ENCODE data around the gene OSGEPL1.
"Not testable (repeated sequence)": the region's sequence is repeated elsewhere in the genome, so short reads cannot be mapped to it uniquely, and the experiment has no call there.

OSGEPL1 gene

DNA sequence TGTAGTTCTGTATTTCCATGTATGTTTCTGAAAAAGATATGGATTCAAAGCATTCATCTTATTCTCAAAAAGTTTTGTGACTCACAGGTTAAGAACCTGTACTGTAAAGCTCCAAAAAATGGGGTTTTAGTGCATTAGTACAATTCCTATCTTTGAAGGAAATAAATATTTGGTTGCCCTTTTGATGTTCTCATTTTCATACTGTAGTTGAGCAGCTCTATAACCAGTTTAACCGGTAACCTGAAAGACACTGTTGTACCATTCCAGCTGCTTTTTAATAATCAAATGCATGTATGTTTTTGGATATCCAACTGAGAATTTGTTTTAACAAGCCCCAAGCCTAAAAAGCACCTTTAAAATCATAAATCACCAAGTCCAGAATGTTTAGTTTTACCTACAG, 9.6 kb upstream of the OSGEPL1 start:
- Mint-ChIP-seq H3K27me3 (no peaks in the 10 kb centered on the region), H3K27ac (no peak overlapping the region), H3K36me3 (ENCODE audit: insufficient read depth) (peaks cover 83% of the 10 kb centered on the region), H3K4me3 (no peak overlapping the region), H3K9me3 (no peaks in the 10 kb centered on the region), H3K4me1 (ENCODE audit: low read depth in 2 of 2) (peaks cover 3 to 4% of the 10 kb centered on the region in 2 donors)
- no peak for DNase-seq
- no peak for ATAC-seq (replicated peaks)

DNA sequence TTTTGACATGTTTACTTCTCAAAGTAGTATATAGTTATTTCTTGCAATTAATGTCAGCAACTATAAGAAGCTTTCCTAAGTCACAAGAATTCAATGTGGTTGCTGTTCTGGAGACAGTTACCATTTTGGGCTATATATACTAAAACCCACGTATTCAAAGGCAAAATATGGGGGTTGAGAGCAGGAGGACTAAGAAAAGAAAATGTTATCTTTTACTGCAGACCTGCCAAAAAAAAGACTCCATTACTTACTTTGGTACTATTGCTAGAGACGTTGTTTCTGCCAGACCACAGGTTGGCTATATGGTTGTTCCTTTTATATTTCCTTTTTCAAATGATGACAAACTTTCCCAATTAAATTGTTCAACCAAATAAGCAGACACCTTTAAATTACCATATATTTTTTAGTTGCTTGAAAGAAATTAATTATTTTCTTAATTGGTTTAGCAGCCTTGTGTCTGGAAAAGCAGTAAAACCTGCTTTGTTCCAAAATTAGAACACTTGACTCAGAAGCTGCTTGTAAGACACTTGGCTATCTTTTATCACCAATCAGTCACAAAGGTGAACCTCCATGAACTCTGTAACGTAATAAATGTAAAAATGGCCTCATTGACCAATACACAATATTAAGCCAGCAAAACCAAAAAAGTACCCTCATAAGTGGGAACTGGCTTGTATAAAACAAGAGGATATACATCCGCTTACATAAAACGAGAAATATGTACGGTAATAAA, 8.2 kb upstream of the OSGEPL1 start:
- Mint-ChIP-seq H3K9me3 (no peaks in the 10 kb centered on the region), H3K27ac (no peak overlapping the region), H3K4me3 (no peak overlapping the region), H3K4me1 (ENCODE audit: low read depth in 2 of 2) (peaks cover 3 to 4% of the 10 kb centered on the region in 2 donors), H3K27me3 (no peaks in the 10 kb centered on the region), H3K36me3 (ENCODE audit: insufficient read depth) (peaks cover 72% of the 10 kb centered on the region)
- no peak for DNase-seq
- no peak for ATAC-seq (replicated peaks)

DNA sequence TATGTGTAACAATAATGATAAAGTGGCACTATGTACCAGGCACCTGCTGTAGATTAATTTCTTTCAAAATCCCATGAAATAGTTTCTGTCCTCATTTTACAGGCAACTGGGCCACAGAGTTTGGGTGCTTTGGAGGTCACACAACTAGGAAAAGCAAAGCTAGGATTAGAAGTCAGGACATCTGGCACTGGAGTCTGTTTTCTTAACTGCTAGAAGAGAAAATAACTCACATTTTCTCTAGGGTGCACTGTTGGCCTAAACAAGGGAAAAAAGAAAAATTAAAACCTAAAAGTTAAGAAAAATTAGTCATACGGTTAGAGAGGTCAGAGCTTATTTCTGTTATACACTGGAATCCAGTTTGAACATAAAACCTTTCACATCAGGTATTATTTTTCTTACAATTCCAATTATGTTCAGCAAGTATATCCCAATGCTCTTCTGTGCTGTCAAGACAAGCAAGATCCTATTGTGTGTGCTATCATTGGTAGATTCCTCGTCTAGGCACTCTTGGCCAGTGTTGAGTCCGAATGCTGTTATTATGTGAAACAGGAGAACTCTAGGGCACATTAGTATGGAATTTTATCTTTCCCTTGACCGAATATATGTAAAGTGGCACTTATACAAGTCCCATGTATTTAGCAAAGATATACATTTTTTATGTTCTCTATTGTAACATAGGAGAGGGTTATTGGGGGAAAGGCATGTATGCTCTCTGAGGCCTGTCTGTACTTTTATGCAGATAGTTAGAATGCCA, 1.5 kb upstream of the OSGEPL1 start:
- H3K27ac Mint-ChIP-seq, result no peak overlapping the region
- peaks cover 26% of the 10 kb centered on the region for H3K36me3 Mint-ChIP-seq (ENCODE audit: insufficient read depth)
- ATAC-seq (replicated peaks) (no peak), DNase-seq (no peak)
- H3K9me3 Mint-ChIP-seq, result no peaks in the 10 kb centered on the region
- H3K4me1 Mint-ChIP-seq (ENCODE audit: low read depth in 2 of 2), result peaks cover 7 to 9% of the 10 kb centered on the region in 2 donors
- no peak overlapping the region for H3K4me3 Mint-ChIP-seq
- no peaks in the 10 kb centered on the region for H3K27me3 Mint-ChIP-seq

DNA sequence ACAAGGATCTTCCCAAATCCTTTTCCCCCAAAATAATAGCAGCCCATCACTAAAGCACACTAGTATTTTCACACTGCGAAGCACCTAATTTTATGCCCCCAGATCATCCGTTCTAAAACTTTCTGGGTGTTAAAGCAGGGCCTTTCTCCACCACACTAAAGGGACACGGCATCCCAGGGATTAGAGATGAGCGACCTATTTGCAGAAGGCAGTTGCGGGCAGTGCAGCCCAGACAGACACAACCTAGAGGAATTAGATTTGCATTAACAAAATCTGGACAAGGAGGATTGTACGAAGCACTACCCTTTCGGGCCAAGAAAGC, 402 bp downstream of the OSGEPL1 start:
- peak overlapping the region; percentile 94 to 97 for H3K4me3 Mint-ChIP-seq
- H3K27ac Mint-ChIP-seq, result peak overlapping the region; percentile 96 to 98
- H3K36me3 Mint-ChIP-seq (ENCODE audit: insufficient read depth), result peaks cover 15% of the 10 kb centered on the region

DNA sequence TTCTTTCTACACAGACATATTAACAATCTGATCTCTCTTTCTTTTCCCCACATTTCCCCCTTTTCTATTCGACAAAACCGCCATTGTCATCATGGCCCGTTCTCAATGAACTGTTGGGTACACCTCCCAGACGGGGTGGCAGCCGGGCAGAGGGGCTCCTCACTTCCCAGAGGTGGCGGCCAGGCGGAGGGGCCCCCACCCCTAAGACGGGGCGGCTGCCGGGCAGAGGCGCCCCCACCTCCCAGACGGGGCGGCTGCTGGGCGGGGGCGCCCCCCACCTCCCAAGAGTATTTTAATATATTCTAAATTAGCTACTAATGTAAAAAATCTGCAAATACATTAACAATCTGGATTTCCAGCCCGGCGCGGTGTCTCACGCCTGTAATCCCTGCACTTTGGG, 2.4 kb downstream of the OSGEPL1 start:
- H3K36me3 Mint-ChIP-seq (ENCODE audit: insufficient read depth), result peaks cover 17% of the 10 kb centered on the region
- DNase-seq; H3K4me3 Mint-ChIP-seq; H3K9me3 Mint-ChIP-seq; ATAC-seq (replicated peaks); H3K27ac Mint-ChIP-seq; H3K4me1 Mint-ChIP-seq (ENCODE audit: low read depth in 2 of 2); H3K27me3 Mint-ChIP-seq: not testable (repeated sequence)

More for the DNA sequence above, 402 bp downstream of the OSGEPL1 start:
- ATAC-seq (replicated peaks) (no peak), DNase-seq (no peak)
- no peaks in the 10 kb centered on the region for H3K9me3 Mint-ChIP-seq
- peaks cover 6 to 9% of the 10 kb centered on the region in 2 donors for H3K4me1 Mint-ChIP-seq (ENCODE audit: low read depth in 2 of 2)
- H3K27me3 Mint-ChIP-seq, result no peaks in the 10 kb centered on the region

DNA sequence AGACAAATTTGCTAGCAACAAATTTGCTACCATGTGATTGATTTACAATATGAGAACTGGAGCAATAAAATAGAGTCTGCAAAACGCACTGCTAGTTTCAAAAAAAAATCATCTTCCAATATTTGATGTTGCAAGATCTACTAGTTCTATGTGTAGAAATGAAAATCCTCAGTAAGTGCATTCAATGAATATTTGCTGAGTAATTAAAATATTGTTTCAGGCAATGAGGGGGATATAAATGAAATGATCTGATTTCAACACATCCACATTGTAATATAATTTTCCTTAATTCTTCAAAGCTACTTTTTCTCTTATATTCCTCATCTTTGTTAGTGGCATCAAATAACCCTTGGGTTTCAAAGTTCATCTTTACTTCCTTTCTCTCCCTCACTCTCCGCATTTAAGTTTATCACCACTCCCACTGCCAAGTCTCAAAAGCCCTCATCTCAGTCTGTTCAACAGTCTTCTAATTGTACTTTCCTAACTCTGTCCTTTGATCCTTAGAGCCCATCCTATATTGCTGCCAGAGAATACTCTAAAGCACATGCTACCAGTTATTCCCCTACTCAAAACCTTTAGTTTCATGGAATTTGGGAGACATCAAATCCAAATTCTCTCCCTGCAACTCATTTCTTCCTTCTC, 6.2 kb downstream of the OSGEPL1 start:
- H3K4me1 Mint-ChIP-seq (ENCODE audit: low read depth in 2 of 2), result peaks cover 0 to 1% of the 10 kb centered on the region in 2 donors
- no peaks in the 10 kb centered on the region for H3K27me3 Mint-ChIP-seq
- DNase-seq (no peak), ATAC-seq (replicated peaks) (no peak)
- H3K9me3 Mint-ChIP-seq, result no peaks in the 10 kb centered on the region
- peaks cover 16% of the 10 kb centered on the region for H3K36me3 Mint-ChIP-seq (ENCODE audit: insufficient read depth)
- no peak overlapping the region for H3K4me3 Mint-ChIP-seq
- H3K27ac Mint-ChIP-seq, result no peak overlapping the region

DNA sequence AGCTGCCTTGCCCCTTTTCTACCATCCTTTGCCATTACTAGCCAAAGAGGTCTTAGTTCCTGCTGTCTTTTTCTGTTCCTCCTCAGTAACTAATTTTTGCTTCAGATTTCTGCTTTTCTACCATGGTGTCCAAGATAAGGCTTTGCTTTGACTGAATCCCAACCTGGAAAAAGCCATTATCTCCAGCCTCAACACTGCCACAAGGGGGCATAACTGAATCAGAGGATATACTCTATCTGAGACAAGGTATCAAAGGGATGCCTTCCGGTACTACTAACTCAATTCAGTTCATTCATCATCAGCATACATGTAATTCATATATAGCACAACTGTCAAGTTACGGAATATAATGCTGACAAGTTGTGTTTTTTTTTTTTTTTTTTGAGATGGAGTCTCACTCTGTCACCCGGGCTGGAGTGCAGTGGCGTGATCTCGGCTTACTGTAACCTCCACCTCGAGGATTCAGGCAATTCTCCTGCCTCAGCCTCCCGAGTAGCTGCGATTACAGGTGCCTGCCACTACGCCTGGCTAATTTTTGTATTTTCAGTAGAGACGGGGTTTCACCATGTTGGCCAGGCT, 11.4 kb downstream of the OSGEPL1 start:
- Mint-ChIP-seq H3K4me1 (ENCODE audit: low read depth in 2 of 2) (peaks cover 0 to 1% of the 10 kb centered on the region in 2 donors), H3K9me3 (no peaks in the 10 kb centered on the region), H3K27me3 (no peaks in the 10 kb centered on the region), H3K36me3 (ENCODE audit: insufficient read depth) (peaks cover 44% of the 10 kb centered on the region), H3K27ac (peak overlapping the region in 1 of 2 donors; percentile 13), H3K4me3 (no peak overlapping the region)
- DNase-seq (peak; percentile 42 to 46 (median 42)), ATAC-seq (replicated peaks) (peak; percentile 76)

DNA sequence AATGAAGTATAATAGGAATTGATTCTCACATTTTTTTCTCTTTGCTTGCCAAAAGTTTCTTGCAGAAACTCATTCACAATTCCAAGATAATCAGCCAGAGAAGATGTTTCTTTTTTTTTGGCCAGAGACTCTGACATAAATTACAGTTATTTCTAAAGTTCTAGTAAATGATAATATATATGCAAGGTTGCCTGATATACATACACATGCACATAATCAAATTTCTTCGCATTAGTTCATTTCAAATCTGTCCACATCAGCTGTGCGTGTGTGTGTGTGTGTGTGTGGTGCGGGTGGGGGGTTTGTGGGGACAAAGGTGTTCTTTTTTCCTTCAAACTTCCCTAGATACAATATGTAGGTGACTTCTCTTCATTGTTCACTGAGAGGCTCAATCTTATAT, 33.2 kb downstream of the OSGEPL1 start:
- Mint-ChIP-seq H3K9me3 (no peaks in the 10 kb centered on the region), H3K4me1 (ENCODE audit: low read depth in 2 of 2) (no peaks in the 10 kb centered on the region), H3K27ac (no peak overlapping the region), H3K36me3 (ENCODE audit: insufficient read depth) (peaks cover 3% of the 10 kb centered on the region), H3K4me3 (no peak overlapping the region), H3K27me3 (no peaks in the 10 kb centered on the region)
- ATAC-seq (replicated peaks), result no peak
- DNase-seq, result no peak

DNA sequence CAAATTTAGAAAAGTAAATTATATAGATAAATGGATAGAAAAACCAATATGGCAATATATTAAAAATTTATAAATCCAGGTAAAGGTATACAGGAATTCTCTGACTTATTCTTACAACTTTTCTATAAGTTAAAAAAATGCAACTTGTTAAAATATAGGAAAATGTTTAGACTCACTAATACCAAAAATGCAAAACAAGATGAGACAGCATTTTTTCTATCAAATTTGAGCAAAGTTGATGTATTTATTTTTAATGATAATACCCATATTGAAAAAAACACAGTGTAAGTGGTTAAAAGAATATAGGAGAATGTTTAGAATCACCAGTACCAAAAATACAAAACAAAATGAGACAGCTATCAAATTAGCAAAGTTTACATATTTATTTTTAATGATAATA, 35.7 kb downstream of the OSGEPL1 start:
- ATAC-seq (replicated peaks), result no peak
- Mint-ChIP-seq H3K36me3 (ENCODE audit: insufficient read depth) (no peaks in the 10 kb centered on the region), H3K27me3 (no peaks in the 10 kb centered on the region), H3K4me3 (no peak overlapping the region), H3K27ac (no peak overlapping the region), H3K4me1 (ENCODE audit: low read depth in 2 of 2) (no peaks in the 10 kb centered on the region), H3K9me3 (no peaks in the 10 kb centered on the region)
- DNase-seq, result no peak

DNA sequence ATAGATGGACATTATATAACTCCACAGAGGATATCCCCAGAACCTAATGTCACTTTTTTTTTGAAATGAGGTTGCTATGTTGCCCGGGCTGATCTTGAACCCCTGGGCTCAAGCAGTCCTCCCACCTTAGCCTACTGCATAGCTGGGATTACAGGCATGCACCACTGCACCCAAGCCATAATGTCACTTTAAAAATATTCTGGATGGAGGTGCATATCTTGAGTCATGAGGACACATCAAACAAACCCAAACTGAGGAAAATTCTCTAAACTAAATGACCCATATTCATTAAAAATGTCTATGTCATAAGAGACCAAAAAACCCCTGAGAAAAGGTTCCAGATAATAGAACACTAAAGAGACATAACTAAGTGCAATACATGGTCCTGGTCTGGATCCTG, 36.3 kb downstream of the OSGEPL1 start:
- Mint-ChIP-seq H3K27ac (peak overlapping the region in 1 of 2 donors; percentile 35), H3K4me3 (no peak overlapping the region), H3K36me3 (ENCODE audit: insufficient read depth) (no peaks in the 10 kb centered on the region), H3K27me3 (no peaks in the 10 kb centered on the region), H3K9me3 (no peaks in the 10 kb centered on the region), H3K4me1 (ENCODE audit: low read depth in 2 of 2) (no peaks in the 10 kb centered on the region)
- DNase-seq (no peak), ATAC-seq (replicated peaks) (no peak)

DNA sequence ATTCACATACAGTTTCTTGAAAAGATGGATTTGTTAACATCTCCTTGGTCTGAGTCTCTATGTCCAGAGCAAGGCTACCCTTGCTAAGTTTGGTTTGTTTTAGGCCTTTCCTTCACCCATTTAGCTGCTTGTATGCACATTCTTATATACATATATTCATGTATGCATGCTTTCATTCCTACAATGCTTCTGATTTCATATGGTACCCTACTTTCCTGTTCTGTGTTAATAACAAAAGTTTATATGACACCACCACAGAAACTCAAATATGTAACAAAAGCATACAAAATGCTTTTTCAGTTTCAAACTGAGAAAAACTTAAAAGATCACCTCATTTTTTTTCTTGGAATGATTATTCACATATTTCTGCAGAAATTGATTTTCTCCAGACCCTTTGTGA, 39.4 kb downstream of the OSGEPL1 start:
- DNase-seq, result no peak
- ATAC-seq (replicated peaks), result no peak
- Mint-ChIP-seq H3K27ac (no peak overlapping the region), H3K9me3 (no peaks in the 10 kb centered on the region), H3K4me3 (no peak overlapping the region), H3K4me1 (ENCODE audit: low read depth in 2 of 2) (no peaks in the 10 kb centered on the region), H3K36me3 (ENCODE audit: insufficient read depth) (no peaks in the 10 kb centered on the region), H3K27me3 (no peaks in the 10 kb centered on the region)

DNA sequence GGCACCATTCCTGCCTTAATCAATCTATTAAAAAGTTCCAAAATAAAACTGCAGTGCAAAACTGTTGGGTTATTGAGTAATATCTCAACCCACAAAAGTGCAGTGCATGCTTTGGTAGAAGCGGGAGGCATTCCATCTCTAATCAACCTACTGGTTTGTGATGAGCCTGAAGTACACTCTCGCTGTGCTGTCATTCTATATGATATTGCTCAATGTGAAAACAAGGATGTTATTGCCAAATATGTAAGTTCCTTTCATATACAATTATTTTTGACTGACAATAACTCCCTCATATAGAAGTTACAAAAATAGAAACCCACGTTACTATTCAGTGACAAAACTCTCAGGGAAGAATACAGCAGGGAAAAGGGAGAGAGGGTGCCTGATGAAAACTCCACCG, 43.0 kb downstream of the OSGEPL1 start:
- Mint-ChIP-seq H3K9me3 (peaks cover 0 to 2% of the 10 kb centered on the region in 2 donors), H3K36me3 (ENCODE audit: insufficient read depth) (no peaks in the 10 kb centered on the region), H3K4me1 (ENCODE audit: low read depth in 2 of 2) (no peaks in the 10 kb centered on the region), H3K4me3 (no peak overlapping the region), H3K27me3 (no peaks in the 10 kb centered on the region), H3K27ac (no peak overlapping the region)
- DNase-seq (no peak), ATAC-seq (replicated peaks) (no peak)

DNA sequence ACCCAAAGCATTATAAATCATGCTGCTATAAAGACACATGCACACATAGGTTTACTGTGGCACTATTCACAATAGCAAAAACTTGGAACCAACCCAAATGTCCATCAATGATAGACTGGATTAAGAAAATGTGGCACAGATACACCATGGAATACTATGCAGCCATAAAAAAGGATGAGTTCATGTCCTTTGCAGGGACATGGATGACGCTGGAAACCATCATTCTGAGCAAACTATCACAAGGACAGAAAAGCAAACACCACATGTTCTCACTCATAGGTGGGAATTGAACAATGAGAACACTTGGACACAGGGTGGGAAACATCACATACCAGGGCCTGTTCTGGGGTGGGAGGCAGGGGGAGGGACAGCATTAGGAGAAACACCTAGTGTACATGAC, 45.0 kb downstream of the OSGEPL1 start:
- H3K4me1 Mint-ChIP-seq (ENCODE audit: low read depth in 2 of 2); H3K4me3 Mint-ChIP-seq; ATAC-seq (replicated peaks); H3K36me3 Mint-ChIP-seq (ENCODE audit: insufficient read depth); H3K27ac Mint-ChIP-seq; H3K9me3 Mint-ChIP-seq; H3K27me3 Mint-ChIP-seq; DNase-seq: not testable (repeated sequence)
